ENCODE measurements around the gene HBA1. TPM values are rescaled to one million over a fixed set of nuclear protein-coding genes. Genes with fewer than 3 reads are reported as not detected.

HBA1 gene
- total and polyA plus RNA-seq, 2 of the 4 experiments (the other 2 are of a cell fraction) = 0.21 TPM; not detected in 1

GRCh38 chr16:149024-149660 lies 27.3 kb upstream of the HBA1 start (continued):
- TF ChIP-seq SMC3 (IDR thresholded peaks at IDR 0.05; ENCODE audit: low read depth, low read length) = no peak

- Histone ChIP-seq H3K27me3 (ENCODE audit: control insufficient read depth, insufficient read depth, low read length) (peaks cover 10% of the 10 kb centered on the region), H3K56ac (ENCODE audit: extremely low read depth, insufficient read depth, low read length) (no peak within 1 kb of the TSS), H3K79me1 (ENCODE audit: low read depth in 1 of 2, low read length in 2 of 2) (no peaks in the 10 kb centered on the region), H2BK15ac (ENCODE audit: low read depth, low read length) (no peak within 1 kb of the TSS), H3K9me1 (ENCODE audit: insufficient read depth, low read length) (peaks cover 6% of the 10 kb centered on the region; the same call in 1 of the 2 replicates), H2AFZ (replicated peaks; ENCODE audit: low read length, poor library complexity) (no peak within 1 kb of the TSS), H3K27ac (ENCODE audit: insufficient read depth, low read length) (no peak within 1 kb of the TSS), H3K9ac (ENCODE audit: low read depth, low read length) (no peak within 1 kb of the TSS), H3K18ac (ENCODE audit: low read depth, low read length) (no peak within 1 kb of the TSS), H4K8ac (ENCODE audit: low read depth in 2 of 2, low read length in 2 of 2) (no peak within 1 kb of the TSS), H4K20me1 (ENCODE audit: insufficient read depth, low read length) (no peaks in the 10 kb centered on the region), H2BK5ac (ENCODE audit: low read depth, low read length, poor library complexity, severe bottlenecking) (no peak within 1 kb of the TSS), H3K23ac (ENCODE audit: low read depth, low read length) (no peak within 1 kb of the TSS), H2BK20ac (ENCODE audit: low read depth, low read length) (no peak within 1 kb of the TSS), H4K91ac (ENCODE audit: insufficient read depth, low read depth, low read length) (no peak within 1 kb of the TSS), H3K9me3 (ENCODE audit: control insufficient read depth, insufficient read depth, low read length) (no peaks in the 10 kb centered on the region), H2BK120ac (ENCODE audit: low read depth, low read length) (no peak within 1 kb of the TSS), H3K4ac (ENCODE audit: low read depth, low read length) (no peak within 1 kb of the TSS), H2AK5ac (ENCODE audit: low read depth, low read length) (no peak within 1 kb of the TSS), H3K4me1 (ENCODE audit: control insufficient read depth, insufficient read depth, low read length) (peaks cover 8% of the 10 kb centered on the region; the same call in 1 of the 2 replicates), H3K4me3 (ENCODE audit: insufficient read depth, low read depth, low read length) (no peak within 1 kb of the TSS), H2AK9ac (replicated peaks; ENCODE audit: low read depth, low read length, poor library complexity) (no peak within 1 kb of the TSS), H3K4me2 (ENCODE audit: low read depth, low read length) (no peak within 1 kb of the TSS), H4K5ac (ENCODE audit: low read depth, low read length) (no peak within 1 kb of the TSS), H3K14ac (replicated peaks; ENCODE audit: low read depth, low read length) (no peak within 1 kb of the TSS), H3K36me3 (ENCODE audit: control insufficient read depth, insufficient read depth, low read length) (no peaks in the 10 kb centered on the region)
- POLR2A ChIA-PET (ENCODE audit: unreplicated experiment) = no interaction called here
- CTCF ChIA-PET = no interaction called here
- in situ Hi-C loops (cut with MboI; ENCODE audit: low sequenced_read_pairs) (no loop called here), intact Hi-C loops (cut with micrococcal nuclease) (no loop called here), dilution Hi-C loops (cut with HindIII; ENCODE audit: low sequenced_read_pairs, unreplicated experiment) (no loop called here)
- WGBS, 2 experiments (ENCODE audit: extremely low coverage in 2 of 2, insufficient read length in 1 of 2) = 54% methylated on average over 4 of the region's 17 CpGs; no CpG with 5 or more reads in 1 of the 2 experiments
- no TSS peak for BruUV-seq (replicated peaks)
- DNase-seq = no peak
- no peak for ATAC-seq (ENCODE audit: low read depth)
- no peak for TF ChIP-seq BHLHE40 (IDR thresholded peaks at IDR 0.05; ENCODE audit: low read depth, low read length)
- no peak for TF ChIP-seq MXI1 (IDR thresholded peaks at IDR 0.05; ENCODE audit: borderline replicate concordance, low read depth, low read length)
- TF ChIP-seq SMC3 (IDR thresholded peaks at IDR 0.05; ENCODE audit: low read depth, low read length) = no peak
- no peak for TF ChIP-seq POLR2A (IDR thresholded peaks at IDR 0.05; ENCODE audit: low read depth, low read length)
- no peak for TF ChIP-seq FOS (IDR thresholded peaks at IDR 0.05; ENCODE audit: low read depth, low read length)
- TF ChIP-seq, protein P1, sequence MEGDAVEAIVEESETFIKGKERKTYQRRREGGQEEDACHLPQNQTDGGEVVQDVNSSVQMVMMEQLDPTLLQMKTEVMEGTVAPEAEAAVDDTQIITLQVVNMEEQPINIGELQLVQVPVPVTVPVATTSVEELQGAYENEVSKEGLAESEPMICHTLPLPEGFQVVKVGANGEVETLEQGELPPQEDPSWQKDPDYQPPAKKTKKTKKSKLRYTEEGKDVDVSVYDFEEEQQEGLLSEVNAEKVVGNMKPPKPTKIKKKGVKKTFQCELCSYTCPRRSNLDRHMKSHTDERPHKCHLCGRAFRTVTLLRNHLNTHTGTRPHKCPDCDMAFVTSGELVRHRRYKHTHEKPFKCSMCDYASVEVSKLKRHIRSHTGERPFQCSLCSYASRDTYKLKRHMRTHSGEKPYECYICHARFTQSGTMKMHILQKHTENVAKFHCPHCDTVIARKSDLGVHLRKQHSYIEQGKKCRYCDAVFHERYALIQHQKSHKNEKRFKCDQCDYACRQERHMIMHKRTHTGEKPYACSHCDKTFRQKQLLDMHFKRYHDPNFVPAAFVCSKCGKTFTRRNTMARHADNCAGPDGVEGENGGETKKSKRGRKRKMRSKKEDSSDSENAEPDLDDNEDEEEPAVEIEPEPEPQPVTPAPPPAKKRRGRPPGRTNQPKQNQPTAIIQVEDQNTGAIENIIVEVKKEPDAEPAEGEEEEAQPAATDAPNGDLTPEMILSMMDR (conservative IDR thresholded peaks at IDR 0.05; ENCODE audit: low read depth, low read length) = no peak
- TF ChIP-seq NFE2L2 (IDR thresholded peaks at IDR 0.05; ENCODE audit: low read depth, low read length) = no peak
- TF ChIP-seq RCOR1 (IDR thresholded peaks at IDR 0.05; ENCODE audit: insufficient replicate concordance, low read length) = no peak
- no peak for TF ChIP-seq RFX5 (IDR thresholded peaks at IDR 0.05; ENCODE audit: low read depth, low read length)
- TF ChIP-seq MAZ (IDR thresholded peaks at IDR 0.05; ENCODE audit: borderline replicate concordance, low read depth, low read length) = no peak
- TF ChIP-seq RAD21 (IDR thresholded peaks at IDR 0.05; ENCODE audit: low read length) = no peak
- no peak for TF ChIP-seq CEBPB (IDR thresholded peaks at IDR 0.05; ENCODE audit: low read depth, low read length)
- TF ChIP-seq, protein P2, sequence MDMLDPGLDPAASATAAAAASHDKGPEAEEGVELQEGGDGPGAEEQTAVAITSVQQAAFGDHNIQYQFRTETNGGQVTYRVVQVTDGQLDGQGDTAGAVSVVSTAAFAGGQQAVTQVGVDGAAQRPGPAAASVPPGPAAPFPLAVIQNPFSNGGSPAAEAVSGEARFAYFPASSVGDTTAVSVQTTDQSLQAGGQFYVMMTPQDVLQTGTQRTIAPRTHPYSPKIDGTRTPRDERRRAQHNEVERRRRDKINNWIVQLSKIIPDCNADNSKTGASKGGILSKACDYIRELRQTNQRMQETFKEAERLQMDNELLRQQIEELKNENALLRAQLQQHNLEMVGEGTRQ (IDR thresholded peaks at IDR 0.05; ENCODE audit: low read depth, low read length) = no peak
Measured at GRCh38 chr16:152141-153128, 24.0 kb upstream of the HBA1 start, which contains the start of gene HBZ. Gene HBZ (plus strand): TSS chr16:152644. CDS start chr16:152910, 266 bp downstream.
